Tibial artery (tissue), 4 donors: ENCODE measurements around the gene RHBDD3.
A peak's percentile ranks its signal among the peaks of the same experiment; 100 is the strongest.

Experiments
- DNase-seq, 2 donors: peaks; one replicate each; pipeline ENCODE4 v3.0.0-alpha.2; 2019
- H3K27ac ChIP-seq, 2 donors: fragments of 200-600 bp; sonication (generic) in 1 of 2; 1 replicate in 1 of 2; 2 replicates in 1 of 2; pipeline ENCODE4 v1.5.1; 2018 to 2019; ENCODE audit warnings: mild to moderate bottlenecking in 1 of 2
- H3K27me3 ChIP-seq, 2 donors: fragments of 200-600 bp; sonication (generic) in 1 of 2; one replicate each; pipeline versions ENCODE4 v1.5.1 to v1.6.0; 2016 to 2019
- H3K36me3 ChIP-seq, 3 donors: fragments of 200-600 bp; sonication (generic) in 2 of 3; one replicate each; pipeline ENCODE4 v1.5.1; 2016 to 2019; ENCODE audit warnings: mild to moderate bottlenecking in 2 of 3
- H3K4me1 ChIP-seq, 4 donors: fragments of 200-600 bp; sonication (generic) in 2 of 4; 1 replicate in 3 of 4; 2 replicates in 1 of 4; pipeline ENCODE4 v1.5.1; 2016 to 2019
- H3K4me3 ChIP-seq, 2 donors: fragments of 200-600 bp; sonication (generic) in 1 of 2; 1 replicate in 1 of 2; 2 replicates in 1 of 2; pipeline ENCODE4 v1.5.1; 2018 to 2019; ENCODE audit warnings: mild to moderate bottlenecking in 2 of 2
- H3K9me3 ChIP-seq, 3 donors: fragments of 200-600 bp; sonication (generic) in 1 of 3; one replicate each; pipeline ENCODE4 v1.5.1; 2016 to 2019
- CTCF ChIP-seq, 2 experiments: fragments of 200-600 bp in 1 of 2; fragments of 450-650 bp in 1 of 2; IDR thresholded peaks; one replicate each; pipeline ENCODE4 v1.5.1; 2017 to 2019; ENCODE audit warnings: antibody characterized with exemption in 2 of 2, mild to moderate bottlenecking in 1 of 2, moderate library complexity in 1 of 2
- intact Hi-C: fragments of 100-400 bp; cut with DNase I; formaldehyde crosslinking; loops from one replicate; pipeline ENCODE4 v1.15.0; 2023; ENCODE audit warnings: low total_unique reads

Gene RHBDD3

GRCh38 chr22:29313576-29314466 lies 46.0 kb upstream of the RHBDD3 start:
- intact Hi-C loops, result no loop called here
- Histone ChIP-seq H3K9me3 (no peaks in the 10 kb centered on the region), H3K27me3 (peaks cover 0 to 37% of the 10 kb centered on the region in 2 donors), H3K4me3 (peak overlapping the region in 1 of 2 donors; percentile 10), H3K36me3 (no peaks in the 10 kb centered on the region), H3K4me1 (peaks cover 3 to 63% (median 59%) of the 10 kb centered on the region in 4 donors), H3K27ac (no peak overlapping the region)
- DNase-seq, result peak in 1 of 2 donors; percentile 66
- TF ChIP-seq CTCF (IDR thresholded peaks at IDR 0.05), result no peak

GRCh38 chr22:29313126-29313575 lies 45.4 kb upstream of the RHBDD3 start:
- Histone ChIP-seq H3K27ac (no peak overlapping the region), H3K27me3 (peaks cover 0 to 37% of the 10 kb centered on the region in 2 donors), H3K4me3 (peak overlapping the region in 1 of 2 donors; percentile 10), H3K36me3 (no peaks in the 10 kb centered on the region), H3K9me3 (no peaks in the 10 kb centered on the region), H3K4me1 (peaks cover 7 to 70% (median 66%) of the 10 kb centered on the region in 4 donors)
- peak; percentile 52 to 70 for DNase-seq
- TF ChIP-seq CTCF (IDR thresholded peaks at IDR 0.05), result peak; percentile 47 to 53
- intact Hi-C loops, result no loop called here

- Histone ChIP-seq H3K4me3 (no peak overlapping the region), H3K27ac (peak overlapping the region in 1 of 2 donors; percentile 91), H3K9me3 (no peaks in the 10 kb centered on the region), H3K36me3 (no peaks in the 10 kb centered on the region), H3K27me3 (peaks cover 0 to 37% of the 10 kb centered on the region in 2 donors), H3K4me1 (peaks cover 7 to 77% (median 72%) of the 10 kb centered on the region in 4 donors)
- peak in 1 of 2 donors; percentile 67 for DNase-seq
- TF ChIP-seq CTCF (IDR thresholded peaks at IDR 0.05), result no peak
- intact Hi-C loops, result no loop called here
These were observed 44.7 kb upstream of the RHBDD3 start for GRCh38 chr22:29312218-29313125.

- Histone ChIP-seq H3K36me3 (no peaks in the 10 kb centered on the region), H3K4me3 (peak overlapping the region; percentile 32 to 35), H3K4me1 (peaks cover 7 to 79% (median 75%) of the 10 kb centered on the region in 4 donors), H3K27me3 (peaks cover 0 to 37% of the 10 kb centered on the region in 2 donors), H3K9me3 (no peaks in the 10 kb centered on the region), H3K27ac (peak overlapping the region; percentile 89 to 91)
- peak in 1 of 2 donors; percentile 75 for DNase-seq
- intact Hi-C loops, result no loop called here
- TF ChIP-seq CTCF (IDR thresholded peaks at IDR 0.05), result no peak
These were observed 43.9 kb upstream of the RHBDD3 start for GRCh38 chr22:29311464-29312217.

- no peaks in the 10 kb centered on the region for H3K36me3 ChIP-seq
- H3K27me3 ChIP-seq, result peaks cover 0 to 31% of the 10 kb centered on the region in 2 donors
- H3K9me3 ChIP-seq, result no peaks in the 10 kb centered on the region
- no peak for TF ChIP-seq CTCF (IDR thresholded peaks at IDR 0.05)
- H3K4me1 ChIP-seq, result peaks cover 7 to 79% (median 77%) of the 10 kb centered on the region in 4 donors
- intact Hi-C loops, result no loop called here
- H3K27ac ChIP-seq, result peak overlapping the region; percentile 89 to 91
- DNase-seq, result peak; percentile 98 to 99
- H3K4me3 ChIP-seq, result peak overlapping the region; percentile 32 to 35
These were observed 43.1 kb upstream of the RHBDD3 start for GRCh38 chr22:29310863-29311339.
